T-cell (primary cell): ENCODE data around the gene LTBP2. TPM values are rescaled to one million over a fixed set of nuclear protein-coding genes. Genes with fewer than 3 reads are reported as not detected.
"Not testable (repeated sequence)": the region's sequence is repeated elsewhere in the genome, so short reads cannot be mapped to it uniquely, and the experiment has no call there.

Experiments
- ATAC-seq, 4 experiments: fragments of 200-7000 bp in 3 of 4; fragments of 150-1000 bp in 1 of 4; cut with Tn5 transposase; replicated peaks in 1 of 4; 1 replicate in 3 of 4; 2 replicates in 1 of 4; pipeline ENCODE4 v1.10.0; 2021; ENCODE audit warnings: moderate library complexity in 3 of 4, mild to moderate bottlenecking in 2 of 4, moderate number of reproducible peaks in 1 of 4
- CTCF ChIA-PET, 2 donors: fragments of 300-600 bp; sonication (Branson Sonifier 250); formaldehyde crosslinking; loops; one replicate each; lab custom pipeline; 2022; ENCODE audit warnings: antibody characterized with exemption in 2 of 2; lab: Charles Lee
- POLR2A ChIA-PET, 2 donors: fragments of 300-600 bp; sonication (Branson Sonifier 250); formaldehyde crosslinking; loops; one replicate each; lab custom pipeline; 2022; ENCODE audit warnings: antibody characterized with exemption in 2 of 2; lab: Charles Lee
- DNase-seq, 35 experiments: peaks; one replicate each; pipeline versions ENCODE4 v3.0.0 to v3.0.0-alpha.2; 2013 to 2023
- H3K27ac ChIP-seq: one replicate; pipeline ENCODE4 v1.5.1; 2013; ENCODE audit warnings: low read length
- H3K27me3 ChIP-seq, 2 experiments: replicated peaks in 1 of 2; 1 replicate in 1 of 2; 2 replicates in 1 of 2; pipeline versions ENCODE4 v1.6.1 to v1.7.0; 2013; ENCODE audit warnings: low read length in 1 of 2, mixed read lengths in 1 of 2; ENCODE audit not compliant: control insufficient read depth in 2 of 2, insufficient read depth in 2 of 2; ENCODE audit errors: extremely low read depth in 1 of 2
- H3K36me3 ChIP-seq, 2 donors: 1 replicate in 1 of 2; 2 replicates in 1 of 2; pipeline versions ENCODE4 v1.6.1 to v1.7.0; 2013; ENCODE audit warnings: low read length in 1 of 2; ENCODE audit not compliant: control insufficient read depth in 2 of 2, insufficient read depth in 1 of 2; ENCODE audit errors: extremely low read depth in 1 of 2
- H3K4me1 ChIP-seq, 2 experiments: 1 replicate in 1 of 2; 2 replicates in 1 of 2; pipeline versions ENCODE4 v1.6.1 to v1.7.0; 2013; ENCODE audit warnings: low read length in 2 of 2, mixed read lengths in 1 of 2; ENCODE audit not compliant: insufficient read depth in 2 of 2, control insufficient read depth in 1 of 2; ENCODE audit errors: extremely low read depth in 1 of 2
- H3K4me3 ChIP-seq, 2 donors: 1 replicate in 1 of 2; 2 replicates in 1 of 2; pipeline versions ENCODE4 v1.5.1 to v1.7.0; 2013; ENCODE audit warnings: mild to moderate bottlenecking in 2 of 2, low read length in 1 of 2, moderate library complexity in 1 of 2; ENCODE audit not compliant: control insufficient read depth in 1 of 2; ENCODE audit errors: extremely low read depth in 1 of 2
- H3K9me3 ChIP-seq: 2 replicates; pipeline ENCODE4 v1.7.0; 2013
- H3K27ac Mint-ChIP-seq, 2 donors: one replicate each; pipeline ENCODE4 v1.8.0; 2020 to 2021; ENCODE audit warnings: mild to moderate bottlenecking in 2 of 2, mixed read lengths in 2 of 2
- H3K27me3 Mint-ChIP-seq, 2 donors: one replicate each; pipeline ENCODE4 v1.8.0; 2021 to 2022; ENCODE audit warnings: mixed read lengths in 2 of 2
- H3K36me3 Mint-ChIP-seq: one replicate; pipeline ENCODE4 v1.8.0; 2021; ENCODE audit warnings: mixed read lengths
- H3K4me1 Mint-ChIP-seq, 3 donors: one replicate each; pipeline ENCODE4 v1.8.0; 2020 to 2022; ENCODE audit warnings: mixed read lengths in 3 of 3, mild to moderate bottlenecking in 1 of 3
- H3K4me3 Mint-ChIP-seq, 3 donors: one replicate each; pipeline ENCODE4 v1.8.0; 2020 to 2022; ENCODE audit warnings: mild to moderate bottlenecking in 3 of 3, mixed read lengths in 3 of 3, moderate library complexity in 3 of 3
- H3K9me3 Mint-ChIP-seq, 3 donors: one replicate each; pipeline ENCODE4 v1.8.0; 2020 to 2022; ENCODE audit warnings: mixed read lengths in 3 of 3
- WGBS: methylation state at CpG from one replicate; pipeline ENCODE4 v1.1.5; 2013; ENCODE audit warnings: missing lambda C conversion rate; ENCODE audit not compliant: insufficient coverage; 5-methylcytosine and 5-hydroxymethylcytosine counted together
- total RNA-seq, 35 experiments: library from RNA in 6 of 35; stranded (reverse) in 6 of 35; fragments of 120-200 nt in 1 of 35; gene quantifications; one replicate each; pipeline versions ENCODE4 v1.2.1 to v1.2.4 and lab custom pipeline; 2013 to 2026

The LTBP2 gene
- total RNA-seq, 5 donors from 2014 or later (not counting 1 experiment from before 2014, with no cell fraction given): 0.39 to 1.7 (median 1.1) TPM

DNA sequence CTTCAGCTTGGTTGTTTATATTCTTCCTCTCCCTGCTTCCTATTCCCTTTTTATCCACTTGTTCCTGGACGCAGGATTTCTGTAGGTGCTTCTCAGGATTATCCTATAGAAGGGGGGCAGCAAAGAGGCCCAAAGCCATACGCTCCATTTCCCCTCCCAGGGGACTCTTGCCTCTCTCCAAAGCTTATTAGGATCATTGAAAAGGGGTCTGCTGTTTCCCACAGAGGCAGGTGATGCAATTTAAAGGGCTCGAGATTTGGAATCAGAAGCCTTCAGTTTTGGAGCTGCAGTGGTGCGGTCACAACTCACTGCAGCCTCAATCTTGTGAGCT lies 154.5 kb downstream of the LTBP2 start:
- Mint-ChIP-seq H3K27ac (no peak overlapping the region), H3K4me1 (no peaks in the 10 kb centered on the region), H3K27me3 (peaks cover 8 to 15% of the 10 kb centered on the region in 2 donors), H3K9me3 (peaks cover 0 to 2% (median 0%) of the 10 kb centered on the region in 3 donors), H3K4me3 (no peak overlapping the region), H3K36me3 (no peaks in the 10 kb centered on the region)
- CTCF ChIA-PET: no interaction called here
- H3K9me3 ChIP-seq: no peaks in the 10 kb centered on the region
- H3K4me1 ChIP-seq: no peaks in the 10 kb centered on the region
- H3K4me3 ChIP-seq: no peak overlapping the region
- peaks cover 0 to 35% of the 10 kb centered on the region in 2 experiments for H3K27me3 ChIP-seq
- ATAC-seq: no peak
- DNase-seq: no peak
- no peak overlapping the region for H3K27ac ChIP-seq
- 67% methylated on average over 1 of the region's 4 CpGs for WGBS
- POLR2A ChIA-PET: no interaction called here
- no peaks in the 10 kb centered on the region for H3K36me3 ChIP-seq

DNA sequence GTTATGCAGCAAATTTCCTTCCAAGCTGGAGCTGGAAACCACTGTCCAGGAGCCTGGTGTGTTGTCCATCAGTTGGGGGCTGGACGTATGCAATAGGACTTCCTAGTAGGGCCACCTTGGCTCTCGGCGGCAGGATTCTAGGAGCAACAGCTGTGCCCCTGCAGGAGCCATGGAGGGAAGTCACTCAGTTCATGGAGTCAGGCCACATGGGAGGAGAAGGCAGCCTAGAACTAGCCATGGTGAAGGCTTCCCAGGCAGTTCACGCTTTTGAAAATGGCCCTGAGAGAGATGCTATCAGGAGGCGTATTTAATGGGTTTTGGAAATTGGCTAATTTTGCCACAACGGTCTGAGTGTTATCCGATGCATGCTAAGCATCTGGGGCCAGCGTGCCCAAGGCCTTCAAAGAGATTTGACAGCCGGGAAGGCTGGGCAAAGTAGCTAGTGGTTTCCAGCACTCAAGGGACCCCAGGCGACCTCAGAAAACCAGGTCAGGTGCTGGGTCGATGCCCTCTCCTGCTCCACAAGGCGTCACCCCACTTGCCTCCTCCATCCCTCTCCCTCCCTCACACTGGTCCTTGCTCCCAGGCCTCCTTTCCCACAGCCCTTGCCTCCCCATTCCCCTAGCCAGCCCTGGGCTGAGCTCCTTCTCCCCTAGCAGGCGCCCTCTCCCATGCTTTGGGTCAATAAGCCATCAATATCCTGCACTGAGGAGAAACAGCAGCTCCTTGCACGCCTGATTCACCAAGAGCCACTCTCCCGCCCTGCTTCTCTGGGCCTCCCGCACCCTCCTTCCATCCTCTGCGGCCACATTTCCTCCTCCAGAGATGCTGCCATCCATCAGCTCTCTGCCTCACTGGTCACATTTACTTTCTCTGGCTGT lies 155.1 kb downstream of the LTBP2 start:
- Mint-ChIP-seq H3K9me3 (peaks cover 0 to 2% (median 0%) of the 10 kb centered on the region in 3 donors), H3K27ac (no peak overlapping the region), H3K36me3 (no peaks in the 10 kb centered on the region), H3K4me1 (no peaks in the 10 kb centered on the region), H3K27me3 (peaks cover 8 to 18% of the 10 kb centered on the region in 2 donors), H3K4me3 (no peak overlapping the region)
- ChIA-PET CTCF (no interaction called here), POLR2A (no interaction called here)
- no peak overlapping the region for H3K4me3 ChIP-seq
- ATAC-seq (no peak), DNase-seq (no peak)
- WGBS: 75% methylated on average over 16 of the region's 17 CpGs
- no peaks in the 10 kb centered on the region for H3K9me3 ChIP-seq
- no peak overlapping the region for H3K27ac ChIP-seq
- no peaks in the 10 kb centered on the region for H3K4me1 ChIP-seq
- H3K27me3 ChIP-seq: peaks cover 0 to 35% of the 10 kb centered on the region in 2 experiments
- H3K36me3 ChIP-seq: no peaks in the 10 kb centered on the region

DNA sequence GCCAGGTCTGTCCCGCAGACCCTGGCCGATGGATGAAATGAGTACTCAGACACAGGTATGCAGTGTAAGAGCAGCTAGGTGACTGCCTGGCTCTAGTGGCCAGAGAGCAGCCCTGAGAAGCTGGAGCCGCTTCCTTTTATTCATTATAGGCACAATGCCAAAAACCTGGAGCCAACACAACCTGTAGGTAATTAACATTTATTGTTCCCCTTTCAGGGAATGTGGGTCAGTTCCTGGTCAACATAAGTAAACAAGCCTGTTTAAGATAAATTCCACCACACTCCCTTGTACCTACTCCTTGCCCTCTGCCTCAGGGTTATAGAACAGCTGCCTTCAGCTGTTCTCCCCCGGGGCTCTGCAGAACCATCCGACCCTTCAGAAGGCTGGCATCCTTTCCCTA lies 157.6 kb downstream of the LTBP2 start:
- H3K4me1 Mint-ChIP-seq, H3K36me3 Mint-ChIP-seq, ATAC-seq, DNase-seq, H3K36me3 ChIP-seq, H3K27ac ChIP-seq, POLR2A ChIA-PET, H3K4me3 Mint-ChIP-seq, H3K9me3 Mint-ChIP-seq, H3K4me3 ChIP-seq, H3K4me1 ChIP-seq, H3K9me3 ChIP-seq, H3K27ac Mint-ChIP-seq, CTCF ChIA-PET: not testable (repeated sequence)
- 94% methylated on average over 3 of the region's 5 CpGs for WGBS
- H3K27me3 Mint-ChIP-seq: peaks cover 5 to 11% of the 10 kb centered on the region in 2 donors
- H3K27me3 ChIP-seq: peaks cover 0 to 25% of the 10 kb centered on the region in 2 experiments

Other genes with a start within 250 kb of the LTBP2 start
- gene SYNDIG1L, start 186.0 kb downstream of the LTBP2 start, total RNA-seq: under 1 TPM in 1 of 5 donors, not detected in 4; 0.73 TPM
- 10 to 100 TPM; 32.4 to 61.4 (median 44.8) TPM for gene NPC2, start 118.9 kb downstream of the LTBP2 start, total RNA-seq
- gene ISCA2, start 118.5 kb downstream of the LTBP2 start, total RNA-seq: 10 to 100 TPM; 21.3 to 42.6 (median 34.1) TPM
- 10 to 100 TPM; 38.7 to 46.2 (median 42.3) TPM for gene AREL1, start 100.8 kb upstream of the LTBP2 start, total RNA-seq
- 10 to 100 TPM; 38.8 to 48.8 (median 44.8) TPM for gene FCF1, start 100.9 kb upstream of the LTBP2 start, total RNA-seq
- gene YLPM1, start 151.1 kb upstream of the LTBP2 start, total RNA-seq: 100 to 1,000 TPM in 2 of 5 donors, 10 to 100 TPM in 3; 73.0 to 121 (median 86.5) TPM